Neutrophil (primary cell): ENCODE data around the gene FAM174A.
A peak's percentile ranks its signal among the peaks of the same experiment; 100 is the strongest.

Source experiments
- H3K27ac ChIP-seq: fragments of 200-600 bp; sonication (generic); 2 replicates; pipeline ENCODE4 v1.5.1; 2016; ENCODE audit warnings: mild to moderate bottlenecking, moderate library complexity
- H3K27me3 ChIP-seq: fragments of 200-600 bp; sonication (generic); 2 replicates; pipeline ENCODE4 v1.6.0; 2016; ENCODE audit warnings: mild to moderate bottlenecking
- H3K36me3 ChIP-seq: fragments of 200-600 bp; sonication (generic); 2 replicates; pipeline ENCODE4 v1.5.1; 2017
- H3K4me1 ChIP-seq, 2 experiments: fragments of 200-600 bp in 1 of 2; sonication (generic) in 1 of 2; 1 replicate in 1 of 2; 2 replicates in 1 of 2; pipeline versions ENCODE4 v1.5.1 to v1.6.1; 2013 to 2016; ENCODE audit warnings: low read depth in 1 of 2, low read length in 1 of 2, mild to moderate bottlenecking in 1 of 2, moderate library complexity in 1 of 2; ENCODE audit not compliant: control insufficient read depth in 1 of 2, insufficient read depth in 1 of 2
- H3K4me3 ChIP-seq, 2 experiments: fragments of 200-600 bp in 1 of 2; sonication (generic) in 1 of 2; 1 replicate in 1 of 2; 2 replicates in 1 of 2; pipeline ENCODE4 v1.5.1; 2013 to 2016; ENCODE audit warnings: low read depth in 1 of 2, low read length in 1 of 2, mild to moderate bottlenecking in 1 of 2, moderate library complexity in 1 of 2
- H3K9me3 ChIP-seq: fragments of 200-600 bp; sonication (generic); 2 replicates; pipeline ENCODE4 v1.5.1; 2016
- TF ChIP-seq, protein P1 (sequence below): fragments of 200-600 bp; sonication (generic); IDR thresholded peaks from 2 replicates; pipeline ENCODE4 v1.5.1; 2016; ENCODE audit warnings: antibody characterized with exemption

FAM174A gene

DNA sequence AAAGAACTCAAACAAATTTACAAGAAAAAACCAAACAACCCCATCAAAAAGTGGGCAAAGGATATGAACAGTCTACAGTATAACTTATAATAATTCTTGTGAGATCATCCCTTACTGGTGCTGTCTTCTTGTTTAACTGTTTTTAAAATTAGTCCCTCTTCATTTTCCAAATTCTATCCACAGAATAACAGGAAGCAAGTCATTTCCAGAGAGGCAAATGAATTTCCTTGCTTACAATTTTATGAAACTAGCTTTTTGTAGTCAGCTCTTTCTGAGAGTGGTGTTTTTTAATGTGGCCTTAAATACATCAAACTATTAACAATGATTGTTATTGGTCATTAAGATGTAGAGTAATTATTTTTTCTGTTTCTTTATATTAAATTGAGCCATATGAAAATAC lies 40.6 kb downstream of the FAM174A start:
- TF ChIP-seq, protein P1, sequence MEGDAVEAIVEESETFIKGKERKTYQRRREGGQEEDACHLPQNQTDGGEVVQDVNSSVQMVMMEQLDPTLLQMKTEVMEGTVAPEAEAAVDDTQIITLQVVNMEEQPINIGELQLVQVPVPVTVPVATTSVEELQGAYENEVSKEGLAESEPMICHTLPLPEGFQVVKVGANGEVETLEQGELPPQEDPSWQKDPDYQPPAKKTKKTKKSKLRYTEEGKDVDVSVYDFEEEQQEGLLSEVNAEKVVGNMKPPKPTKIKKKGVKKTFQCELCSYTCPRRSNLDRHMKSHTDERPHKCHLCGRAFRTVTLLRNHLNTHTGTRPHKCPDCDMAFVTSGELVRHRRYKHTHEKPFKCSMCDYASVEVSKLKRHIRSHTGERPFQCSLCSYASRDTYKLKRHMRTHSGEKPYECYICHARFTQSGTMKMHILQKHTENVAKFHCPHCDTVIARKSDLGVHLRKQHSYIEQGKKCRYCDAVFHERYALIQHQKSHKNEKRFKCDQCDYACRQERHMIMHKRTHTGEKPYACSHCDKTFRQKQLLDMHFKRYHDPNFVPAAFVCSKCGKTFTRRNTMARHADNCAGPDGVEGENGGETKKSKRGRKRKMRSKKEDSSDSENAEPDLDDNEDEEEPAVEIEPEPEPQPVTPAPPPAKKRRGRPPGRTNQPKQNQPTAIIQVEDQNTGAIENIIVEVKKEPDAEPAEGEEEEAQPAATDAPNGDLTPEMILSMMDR = no peak
- Histone ChIP-seq H3K9me3 (no peaks in the 10 kb centered on the region), H3K36me3 (no peaks in the 10 kb centered on the region), H3K27ac (peak overlapping the region; percentile 26), H3K4me3 (no peak overlapping the region), H3K4me1 (no peaks in the 10 kb centered on the region), H3K27me3 (no peaks in the 10 kb centered on the region)

DNA sequence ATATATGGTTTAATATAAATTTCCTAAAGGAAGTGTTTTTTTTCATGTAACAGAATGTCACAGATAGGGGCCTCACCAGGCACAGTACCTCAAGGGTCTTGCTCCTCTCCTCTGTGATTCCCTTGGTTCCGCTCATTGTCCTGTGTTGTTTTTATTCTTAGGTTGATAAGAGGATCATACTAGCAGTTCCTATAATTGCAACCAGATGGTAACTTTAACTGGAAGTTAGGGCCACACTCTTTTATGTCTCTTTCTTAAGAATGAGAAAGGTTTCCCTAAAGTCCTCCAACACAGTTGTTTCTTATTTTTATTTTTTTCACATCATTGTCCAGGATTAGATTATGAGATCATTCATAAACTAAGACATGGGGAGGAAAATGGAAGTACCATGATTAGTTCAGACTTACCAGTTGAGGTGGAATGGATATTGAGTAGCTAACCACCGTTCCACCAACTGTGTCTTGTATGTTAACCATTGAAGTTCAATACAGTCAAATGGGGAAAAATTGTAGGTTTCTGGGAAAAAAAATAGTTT lies 41.1 kb downstream of the FAM174A start:
- Histone ChIP-seq H3K36me3 (no peaks in the 10 kb centered on the region), H3K27me3 (no peaks in the 10 kb centered on the region), H3K27ac (no peak overlapping the region), H3K4me1 (no peaks in the 10 kb centered on the region), H3K9me3 (no peaks in the 10 kb centered on the region), H3K4me3 (no peak overlapping the region)
- TF ChIP-seq, protein P1 = no peak

DNA sequence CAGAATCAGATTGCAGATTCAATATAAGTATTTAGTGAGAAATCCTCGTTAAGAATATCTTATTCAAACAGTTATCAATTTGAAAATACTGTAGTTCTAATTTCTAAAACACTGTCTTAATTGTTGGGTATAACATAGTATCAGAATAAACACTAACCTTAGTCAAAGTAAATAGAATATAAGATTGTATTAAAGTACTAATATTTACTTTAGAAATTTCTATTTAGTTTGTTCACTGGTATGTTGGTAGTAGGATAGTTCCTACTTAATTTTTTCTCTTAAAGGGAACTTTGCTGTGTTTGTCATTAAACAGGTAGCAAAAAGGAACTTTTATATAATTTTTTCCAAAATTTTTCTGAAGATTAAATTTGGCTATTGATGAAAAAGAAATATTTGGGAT lies 42.3 kb downstream of the FAM174A start:
- no peak overlapping the region for H3K4me3 ChIP-seq
- no peaks in the 10 kb centered on the region for H3K9me3 ChIP-seq
- TF ChIP-seq, protein P1 = no peak
- no peaks in the 10 kb centered on the region for H3K4me1 ChIP-seq
- no peaks in the 10 kb centered on the region for H3K36me3 ChIP-seq
- H3K27ac ChIP-seq = no peak overlapping the region
- H3K27me3 ChIP-seq = no peaks in the 10 kb centered on the region

DNA sequence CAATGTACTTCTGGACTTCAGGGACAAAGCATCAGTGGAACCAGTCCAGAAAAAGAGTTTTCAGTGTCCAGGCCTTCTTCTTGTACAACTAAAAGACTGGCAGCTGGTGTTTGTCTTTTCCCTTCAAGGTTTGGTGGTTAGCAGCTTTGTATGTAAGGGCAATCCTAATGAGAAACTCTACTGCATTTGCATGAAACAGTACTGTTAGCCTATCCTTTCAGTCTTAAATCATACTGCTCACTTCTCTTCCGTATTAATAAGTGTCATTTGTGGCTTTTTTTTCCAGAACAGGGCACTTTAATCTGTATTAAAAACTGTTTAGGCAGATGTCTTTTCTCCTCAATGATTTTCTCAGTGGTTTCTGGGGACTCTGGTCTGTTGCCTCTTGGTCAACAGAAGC lies 48.9 kb downstream of the FAM174A start:
- H3K4me1 ChIP-seq = no peaks in the 10 kb centered on the region
- H3K4me3 ChIP-seq = no peak overlapping the region
- TF ChIP-seq, protein P1 = no peak
- H3K9me3 ChIP-seq = no peaks in the 10 kb centered on the region
- H3K27me3 ChIP-seq = no peaks in the 10 kb centered on the region
- peaks cover 7% of the 10 kb centered on the region for H3K36me3 ChIP-seq
- H3K27ac ChIP-seq = peak overlapping the region; percentile 23

DNA sequence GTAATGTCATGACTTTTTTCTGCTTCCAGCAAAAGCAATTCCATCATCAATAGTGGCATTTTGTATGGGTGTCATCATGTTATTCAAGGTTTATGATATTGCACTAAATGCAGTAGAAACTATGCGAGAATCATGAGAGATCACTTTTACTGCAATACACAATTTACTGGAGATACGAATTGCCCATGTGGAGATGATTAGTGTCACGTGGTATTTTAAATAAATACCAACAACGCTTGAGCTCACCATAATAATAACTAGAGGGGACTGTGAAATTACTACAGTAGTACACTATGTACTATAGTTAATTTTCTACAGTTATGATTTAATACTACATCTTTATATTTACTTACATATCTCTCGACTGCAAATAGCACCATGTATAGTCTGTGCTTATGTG lies 49.7 kb downstream of the FAM174A start:
- TF ChIP-seq, protein P1 = no peak
- no peak overlapping the region for H3K4me3 ChIP-seq
- no peak overlapping the region for H3K27ac ChIP-seq
- H3K36me3 ChIP-seq = peaks cover 7% of the 10 kb centered on the region
- H3K27me3 ChIP-seq = no peaks in the 10 kb centered on the region
- H3K9me3 ChIP-seq = no peaks in the 10 kb centered on the region
- H3K4me1 ChIP-seq = no peaks in the 10 kb centered on the region

DNA sequence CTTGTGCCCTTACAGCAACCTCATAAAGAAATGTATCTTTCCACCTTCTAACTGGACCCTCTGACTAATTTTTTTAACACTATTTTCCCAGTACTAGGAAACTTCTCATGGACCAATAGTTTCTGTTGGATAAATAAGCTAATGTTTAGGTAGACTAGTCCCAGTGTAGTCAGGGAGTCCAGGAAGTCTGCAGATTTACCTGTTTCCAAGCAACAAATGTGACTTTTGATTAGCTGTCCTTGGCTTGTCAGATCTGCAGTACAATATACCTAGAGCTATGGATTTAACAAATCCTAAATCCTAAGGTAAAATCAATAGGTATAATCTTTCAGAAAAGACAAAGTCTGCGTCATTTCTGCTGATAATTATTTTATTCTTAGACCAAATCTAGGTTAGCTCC lies 55.7 kb downstream of the FAM174A start:
- TF ChIP-seq, protein P1 = no peak
- no peak overlapping the region for H3K4me3 ChIP-seq
- peaks cover 7% of the 10 kb centered on the region for H3K36me3 ChIP-seq
- no peaks in the 10 kb centered on the region for H3K9me3 ChIP-seq
- no peak overlapping the region for H3K27ac ChIP-seq
- H3K4me1 ChIP-seq = no peaks in the 10 kb centered on the region
- no peaks in the 10 kb centered on the region for H3K27me3 ChIP-seq
